Measurements from ENCODE around the gene PDLIM1.

GRCh38 chr10:95314192-95314918, 23.6 kb upstream of the PDLIM1 start:
- TF ChIP-seq CTCF (IDR thresholded peaks at IDR 0.05) (no peak), POLR2A (IDR thresholded peaks at IDR 0.05) (no peak)
